ENCODE measurements around the gene HIPK1. TPM values are rescaled to one million over a fixed set of nuclear protein-coding genes. Genes with fewer than 3 reads are reported as not detected.
"Not testable (repeated sequence)": the region's sequence is repeated elsewhere in the genome, so short reads cannot be mapped to it uniquely, and the experiment has no call there.

HIPK1 gene
- total RNA-seq, 1 experiment from 2014 or later, result 11.4 TPM

GRCh38 chr1:113991467-113991997 lies 62.4 kb downstream of the HIPK1 start:
- in situ Hi-C loops (cut with HindIII; ENCODE audit: low pct_unique_long_range_greater_than_20kb, low sequenced_read_pairs), result no loop called here
- no peak for DNase-seq (ENCODE audit: low read depth, low spot score)

- no peak for DNase-seq (ENCODE audit: low read depth, low spot score)
- in situ Hi-C loops (cut with HindIII; ENCODE audit: low pct_unique_long_range_greater_than_20kb, low sequenced_read_pairs), result no loop called here
These were observed 63.9 kb downstream of the HIPK1 start for GRCh38 chr1:113993072-113993471.

- no peak for DNase-seq (ENCODE audit: low read depth, low spot score)
- in situ Hi-C loops (cut with HindIII; ENCODE audit: low pct_unique_long_range_greater_than_20kb, low sequenced_read_pairs), result no loop called here
These were observed 64.6 kb downstream of the HIPK1 start for GRCh38 chr1:113993766-113994165.

GRCh38 chr1:113995382-113995781 lies 66.3 kb downstream of the HIPK1 start:
- in situ Hi-C loops (cut with HindIII; ENCODE audit: low pct_unique_long_range_greater_than_20kb, low sequenced_read_pairs), result no loop called here

GRCh38 chr1:113998361-113998760 lies 69.2 kb downstream of the HIPK1 start:
- in situ Hi-C loops (cut with HindIII; ENCODE audit: low pct_unique_long_range_greater_than_20kb, low sequenced_read_pairs), result no loop called here
- DNase-seq (ENCODE audit: low read depth, low spot score), result peak; percentile 15

More at GRCh38 chr1:113995382-113995781, 66.3 kb downstream of the HIPK1 start:
- DNase-seq (ENCODE audit: low read depth, low spot score), result no peak

- no peak for DNase-seq (ENCODE audit: low read depth, low spot score)
- in situ Hi-C loops (cut with HindIII; ENCODE audit: low pct_unique_long_range_greater_than_20kb, low sequenced_read_pairs), result no loop called here
These were observed 70.1 kb downstream of the HIPK1 start for GRCh38 chr1:113999233-113999632.

GRCh38 chr1:113999799-114000198 lies 70.7 kb downstream of the HIPK1 start:
- in situ Hi-C loops (cut with HindIII; ENCODE audit: low pct_unique_long_range_greater_than_20kb, low sequenced_read_pairs), result no loop called here
- DNase-seq (ENCODE audit: low read depth, low spot score), result no peak

- in situ Hi-C loops (cut with HindIII; ENCODE audit: low pct_unique_long_range_greater_than_20kb, low sequenced_read_pairs), result no loop called here
These were observed 71.3 kb downstream of the HIPK1 start for GRCh38 chr1:114000406-114000805.

GRCh38 chr1:114002492-114003239 lies 73.5 kb downstream of the HIPK1 start:
- no peak for DNase-seq (ENCODE audit: low read depth, low spot score)
- in situ Hi-C loops (cut with HindIII; ENCODE audit: low pct_unique_long_range_greater_than_20kb, low sequenced_read_pairs), result no loop called here

More at GRCh38 chr1:114000406-114000805, 71.3 kb downstream of the HIPK1 start:
- DNase-seq (ENCODE audit: low read depth, low spot score), result no peak

GRCh38 chr1:114003431-114003830 lies 74.3 kb downstream of the HIPK1 start:
- DNase-seq (ENCODE audit: low read depth, low spot score), result no peak
- in situ Hi-C loops (cut with HindIII; ENCODE audit: low pct_unique_long_range_greater_than_20kb, low sequenced_read_pairs), result no loop called here

GRCh38 chr1:114006825-114007224 lies 77.7 kb downstream of the HIPK1 start:
- DNase-seq (ENCODE audit: low read depth, low spot score); in situ Hi-C loops (cut with HindIII; ENCODE audit: low pct_unique_long_range_greater_than_20kb, low sequenced_read_pairs): not testable (repeated sequence)

GRCh38 chr1:114008480-114008941 lies 79.4 kb downstream of the HIPK1 start:
- in situ Hi-C loops (cut with HindIII; ENCODE audit: low pct_unique_long_range_greater_than_20kb, low sequenced_read_pairs), result no loop called here
- DNase-seq (ENCODE audit: low read depth, low spot score), result no peak

GRCh38 chr1:114008993-114009392 lies 79.9 kb downstream of the HIPK1 start:
- no peak for DNase-seq (ENCODE audit: low read depth, low spot score)
- in situ Hi-C loops (cut with HindIII; ENCODE audit: low pct_unique_long_range_greater_than_20kb, low sequenced_read_pairs), result no loop called here

- DNase-seq (ENCODE audit: low read depth, low spot score), result no peak
- in situ Hi-C loops (cut with HindIII; ENCODE audit: low pct_unique_long_range_greater_than_20kb, low sequenced_read_pairs), result no loop called here
These were observed 80.3 kb downstream of the HIPK1 start for GRCh38 chr1:114009393-114009792.

GRCh38 chr1:114010433-114011184 lies 81.5 kb downstream of the HIPK1 start:
- in situ Hi-C loops (cut with HindIII; ENCODE audit: low pct_unique_long_range_greater_than_20kb, low sequenced_read_pairs), result no loop called here
- no peak for DNase-seq (ENCODE audit: low read depth, low spot score)

- in situ Hi-C loops (cut with HindIII; ENCODE audit: low pct_unique_long_range_greater_than_20kb, low sequenced_read_pairs), result no loop called here
- DNase-seq (ENCODE audit: low read depth, low spot score), result no peak
These were observed 82.7 kb downstream of the HIPK1 start for GRCh38 chr1:114011796-114012195.

- in situ Hi-C loops (cut with HindIII; ENCODE audit: low pct_unique_long_range_greater_than_20kb, low sequenced_read_pairs), result no loop called here
- no peak for DNase-seq (ENCODE audit: low read depth, low spot score)
These were observed 86.0 kb downstream of the HIPK1 start for GRCh38 chr1:114015075-114015474.

- in situ Hi-C loops (cut with HindIII; ENCODE audit: low pct_unique_long_range_greater_than_20kb, low sequenced_read_pairs); DNase-seq (ENCODE audit: low read depth, low spot score): not testable (repeated sequence)
These were observed 90.6 kb downstream of the HIPK1 start for GRCh38 chr1:114019724-114020123.

Measured in SK-MEL-5 (cell line).